Measurements from ENCODE around the gene MOV10.

DNA sequence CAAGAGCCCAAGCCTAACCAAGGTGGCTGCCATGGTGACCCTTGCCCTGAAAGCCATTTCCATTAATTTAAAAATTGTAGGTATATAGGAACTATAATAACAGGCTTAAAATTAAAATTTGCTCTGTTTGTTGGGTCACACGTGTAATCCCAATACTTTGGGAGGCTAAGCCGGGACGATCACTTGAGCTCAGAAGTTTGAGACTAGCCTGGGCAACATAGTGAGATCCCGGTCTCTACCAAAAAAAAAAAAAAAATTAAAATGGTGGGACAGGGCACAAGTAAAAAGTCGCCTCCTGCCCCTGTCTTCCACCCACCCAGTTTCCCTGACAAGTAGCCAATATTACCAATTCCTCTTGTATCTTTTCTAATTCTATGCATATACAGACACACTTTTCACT is 48.3 kb upstream of the MOV10 start:
- TF ChIP-seq, protein P1, sequence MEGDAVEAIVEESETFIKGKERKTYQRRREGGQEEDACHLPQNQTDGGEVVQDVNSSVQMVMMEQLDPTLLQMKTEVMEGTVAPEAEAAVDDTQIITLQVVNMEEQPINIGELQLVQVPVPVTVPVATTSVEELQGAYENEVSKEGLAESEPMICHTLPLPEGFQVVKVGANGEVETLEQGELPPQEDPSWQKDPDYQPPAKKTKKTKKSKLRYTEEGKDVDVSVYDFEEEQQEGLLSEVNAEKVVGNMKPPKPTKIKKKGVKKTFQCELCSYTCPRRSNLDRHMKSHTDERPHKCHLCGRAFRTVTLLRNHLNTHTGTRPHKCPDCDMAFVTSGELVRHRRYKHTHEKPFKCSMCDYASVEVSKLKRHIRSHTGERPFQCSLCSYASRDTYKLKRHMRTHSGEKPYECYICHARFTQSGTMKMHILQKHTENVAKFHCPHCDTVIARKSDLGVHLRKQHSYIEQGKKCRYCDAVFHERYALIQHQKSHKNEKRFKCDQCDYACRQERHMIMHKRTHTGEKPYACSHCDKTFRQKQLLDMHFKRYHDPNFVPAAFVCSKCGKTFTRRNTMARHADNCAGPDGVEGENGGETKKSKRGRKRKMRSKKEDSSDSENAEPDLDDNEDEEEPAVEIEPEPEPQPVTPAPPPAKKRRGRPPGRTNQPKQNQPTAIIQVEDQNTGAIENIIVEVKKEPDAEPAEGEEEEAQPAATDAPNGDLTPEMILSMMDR (IDR thresholded peaks at IDR 0.05; ENCODE audit: low read length): no peak
- TF ChIP-seq EZH2phosphoT487 (IDR thresholded peaks at IDR 0.05; ENCODE audit: low read length): no peak
